H1 (cell line): ENCODE results near the gene P2RY8. TPM values are rescaled to one million over a fixed set of nuclear protein-coding genes. Genes with fewer than 3 reads are reported as not detected.

Experiments used
- GTF2F1 ChIP-seq: IDR thresholded peaks from 2 replicates; pipeline ENCODE4 v1.6.1; 2012; ENCODE audit warnings: low read depth, low read length, improper control_type of control experiment, borderline replicate concordance
- KDM4A ChIP-seq: IDR thresholded peaks from one replicate; pipeline ENCODE4 v1.7.1; 2012; ENCODE audit warnings: low read depth, mild to moderate bottlenecking, moderate library complexity, low read length, inconsistent platforms; ENCODE audit not compliant: severe bottlenecking
- POLR2A ChIP-seq, 2 experiments: IDR thresholded peaks; 1 replicate in 1 of 2; 2 replicates in 1 of 2; pipeline ENCODE4 v1.6.1; 2011; ENCODE audit warnings: low read depth in 2 of 2, low read length in 2 of 2, mild to moderate bottlenecking in 2 of 2; ENCODE audit errors: control extremely low read depth in 1 of 2
- POLR2AphosphoS5 ChIP-seq: IDR thresholded peaks from 2 replicates; pipeline ENCODE4 v1.6.1; 2011; ENCODE audit warnings: low read depth, low read length
- polyA plus RNA-seq, 7 experiments: library from polyadenylated mRNA; depleted of rRNA in 3 of 7; stranded (reverse) in 5 of 7; unstranded in 2 of 7; fragments of >200 nt in 5 of 7; fragments of 200-250 nt in 2 of 7; gene quantifications; 1 replicate in 5 of 7; 2 replicates in 1 of 7; 4 replicates in 1 of 7; pipeline versions ENCODE4 v1.2.1 to v1.2.3, GENCODE V29; 2011 to 2013; ENCODE audit warnings: missing spikeins in 2 of 7, mixed read lengths in 2 of 7
- total RNA-seq: library from RNA; stranded (reverse); fragmentation: NEBNext Ultra II Directional; extraction: Animal tissue kit (Norgen Biotek cat#: 25700); gene quantifications from 2 replicates; pipeline ENCODE4 v1.2.1, GENCODE V29; 2021

The P2RY8 gene
- total and polyA plus RNA-seq, 2 of the 8 experiments (the other 6 are each of a cell fraction or from before 2014, with no cell fraction given), result 0.09 to 0.15 TPM

DNA sequence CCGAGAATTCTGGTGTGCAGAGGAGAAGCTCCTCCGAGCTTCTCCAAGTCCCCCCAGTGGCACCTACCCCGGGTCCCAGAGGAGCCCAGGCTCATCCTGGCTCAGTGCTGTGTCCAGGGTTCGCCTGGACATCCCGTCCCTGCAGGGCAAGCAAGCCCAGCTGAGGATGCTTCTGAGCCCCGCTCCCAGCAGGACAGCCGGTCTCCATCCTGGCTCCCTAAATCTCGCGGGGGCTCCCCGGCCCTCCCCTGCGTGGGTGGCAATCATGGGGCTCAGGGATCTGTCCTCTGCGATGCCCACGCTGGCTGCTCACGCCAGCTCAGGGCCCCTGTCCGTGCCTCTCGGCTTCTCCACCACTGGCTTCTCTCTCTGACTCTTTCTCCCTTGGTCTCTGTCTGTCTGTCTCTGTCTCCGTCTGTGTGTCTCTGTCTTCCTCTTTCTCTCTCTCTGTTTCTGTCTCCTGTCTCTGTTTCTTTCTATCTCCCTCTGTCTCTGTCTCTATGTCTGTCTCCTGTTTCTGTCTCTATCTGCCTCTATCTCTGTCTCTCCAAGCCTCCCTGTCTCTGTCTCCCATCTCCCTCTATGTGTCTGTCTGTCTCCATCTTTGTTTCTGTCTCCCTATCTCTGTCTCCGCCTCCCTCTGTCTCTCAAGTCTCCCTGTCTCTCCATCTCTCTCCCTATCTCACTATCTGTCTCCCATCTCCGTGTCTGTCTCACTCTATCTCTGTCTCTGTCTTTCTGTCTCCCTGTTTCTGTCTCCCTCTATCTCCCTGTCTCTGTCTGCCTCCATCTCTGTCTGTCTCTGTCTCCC, 117.2 kb downstream of the P2RY8 start (continued):
- TF ChIP-seq KDM4A, result no peak
- TF ChIP-seq POLR2A (IDR thresholded peaks at IDR 0.05; ENCODE audit: control extremely low read depth in 1 of 2, low read depth in 2 of 2, low read length in 2 of 2), result no peak; a peak in 1 of 3 replicates
- TF ChIP-seq POLR2AphosphoS5, result no peak
- no peak for TF ChIP-seq GTF2F1
